ENCODE results near the gene TTC39C. TPM values are rescaled to one million over a fixed set of nuclear protein-coding genes. Genes with fewer than 3 reads are reported as not detected.
A peak's percentile ranks its signal among the peaks of the same experiment; 100 is the strongest.

TTC39C gene
- total RNA-seq, 1 experiment from 2014 or later, result 14.8 TPM

DNA sequence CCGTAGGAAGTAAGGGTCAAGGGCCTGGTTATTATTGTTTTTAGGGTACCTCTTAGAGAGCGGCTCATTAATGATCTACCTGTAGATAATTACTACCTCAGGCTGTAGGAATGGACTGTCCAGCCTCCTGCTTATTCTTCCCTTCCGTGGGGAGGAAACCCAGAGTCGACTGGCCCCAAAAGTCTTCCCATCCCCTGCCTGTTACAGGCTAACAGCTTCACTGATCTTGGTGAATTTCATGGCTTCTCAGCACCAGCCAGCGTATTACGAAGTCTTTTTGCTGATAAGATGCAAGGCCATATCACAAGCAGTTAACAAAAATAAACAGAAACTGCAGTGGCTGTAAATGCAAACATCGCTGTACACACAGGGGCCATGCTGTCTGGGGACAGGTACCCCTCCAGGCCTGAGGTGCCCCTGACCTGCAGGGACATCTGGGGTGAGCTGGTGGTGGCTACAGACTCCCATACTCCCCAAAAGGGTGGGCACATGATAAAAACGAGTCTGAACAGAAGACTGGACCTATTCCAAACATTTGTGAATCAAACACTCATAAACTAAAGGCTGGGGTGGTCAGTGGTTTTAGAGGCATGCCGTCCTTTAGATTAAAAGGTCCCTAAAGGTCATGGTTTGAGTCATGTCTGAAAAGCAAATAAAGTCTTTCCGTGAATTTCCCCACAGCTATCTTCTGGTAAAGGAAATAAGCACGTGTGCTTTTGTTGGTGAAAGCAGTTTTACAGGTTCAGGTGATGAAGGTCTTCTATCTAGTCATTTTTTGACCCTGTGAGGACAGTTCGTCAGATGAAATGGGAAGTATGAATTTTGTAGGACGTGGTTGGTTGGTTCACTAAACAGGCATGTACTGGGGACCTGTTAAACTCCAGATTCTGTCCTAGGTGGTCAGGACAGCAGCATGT lies 36.7 kb downstream of the TTC39C start:
- Histone ChIP-seq H3K36me3 (ENCODE audit: control insufficient read depth, insufficient read depth, low read length) (no peaks in the 10 kb centered on the region), H3K4me3 (ENCODE audit: low read depth in 2 of 2, low read length in 2 of 2) (no peak overlapping the region), H3K9me3 (ENCODE audit: control insufficient read depth, insufficient read depth, low read depth, low read length) (no peaks in the 10 kb centered on the region), H3K27me3 (ENCODE audit: control insufficient read depth, insufficient read depth, low read length) (no peaks in the 10 kb centered on the region), H3K27ac (ENCODE audit: low read length) (peak overlapping the region; percentile 14; the same call in 1 of the 2 replicates), H3K4me1 (ENCODE audit: control insufficient read depth, insufficient read depth, low read length) (peaks cover 14% of the 10 kb centered on the region)
- in situ Hi-C loops (cut with HindIII; ENCODE audit: low pct_unique_long_range_greater_than_20kb, low sequenced_read_pairs) (no loop called here), intact Hi-C loops (cut with micrococcal nuclease; ENCODE audit: unreplicated experiment) (no loop called here)
- DNase-seq (ENCODE audit: low read depth, low spot score) (no peak), ATAC-seq (peak; percentile 74)
- CTCF ChIA-PET, result no interaction called here
- POLR2A ChIA-PET, result no interaction called here
- BruUV-seq (replicated peaks), result no TSS peak
- TF ChIP-seq TCF7L2 (IDR thresholded peaks at IDR 0.05; ENCODE audit: low read depth, low read length), result peak; percentile 47; the same call in 1 of the 2 replicates
- TF ChIP-seq SIN3A (IDR thresholded peaks at IDR 0.05; ENCODE audit: borderline replicate concordance, insufficient read depth, low read depth, low read length), result no peak
- no peak for TF ChIP-seq POLR2AphosphoS5 (IDR thresholded peaks at IDR 0.05; ENCODE audit: low read depth, low read length)

DNA sequence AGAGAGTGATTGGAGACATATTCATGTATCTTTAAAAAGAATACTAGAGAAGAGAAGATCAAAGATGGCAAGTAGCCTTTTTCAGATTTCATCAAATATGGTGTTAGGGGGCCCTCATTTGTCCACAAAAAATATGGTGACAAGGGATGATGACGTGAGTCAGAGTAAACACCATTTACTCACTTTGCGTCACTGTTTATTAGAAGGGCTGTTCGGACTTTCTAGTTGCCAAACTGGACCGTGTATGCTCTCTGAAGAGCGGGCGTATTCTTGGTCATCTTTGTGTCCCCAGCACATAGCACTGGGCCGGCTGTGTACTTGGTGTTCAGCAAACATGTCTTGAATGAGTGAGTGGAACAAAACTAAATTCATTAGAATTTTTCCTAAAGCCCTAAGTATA lies 37.5 kb downstream of the TTC39C start:
- TF ChIP-seq POLR2AphosphoS5 (IDR thresholded peaks at IDR 0.05; ENCODE audit: low read depth, low read length) (no peak), SIN3A (IDR thresholded peaks at IDR 0.05; ENCODE audit: borderline replicate concordance, insufficient read depth, low read depth, low read length) (no peak), TCF7L2 (IDR thresholded peaks at IDR 0.05; ENCODE audit: low read depth, low read length) (no peak)
- TF ChIP-seq, protein P1, sequence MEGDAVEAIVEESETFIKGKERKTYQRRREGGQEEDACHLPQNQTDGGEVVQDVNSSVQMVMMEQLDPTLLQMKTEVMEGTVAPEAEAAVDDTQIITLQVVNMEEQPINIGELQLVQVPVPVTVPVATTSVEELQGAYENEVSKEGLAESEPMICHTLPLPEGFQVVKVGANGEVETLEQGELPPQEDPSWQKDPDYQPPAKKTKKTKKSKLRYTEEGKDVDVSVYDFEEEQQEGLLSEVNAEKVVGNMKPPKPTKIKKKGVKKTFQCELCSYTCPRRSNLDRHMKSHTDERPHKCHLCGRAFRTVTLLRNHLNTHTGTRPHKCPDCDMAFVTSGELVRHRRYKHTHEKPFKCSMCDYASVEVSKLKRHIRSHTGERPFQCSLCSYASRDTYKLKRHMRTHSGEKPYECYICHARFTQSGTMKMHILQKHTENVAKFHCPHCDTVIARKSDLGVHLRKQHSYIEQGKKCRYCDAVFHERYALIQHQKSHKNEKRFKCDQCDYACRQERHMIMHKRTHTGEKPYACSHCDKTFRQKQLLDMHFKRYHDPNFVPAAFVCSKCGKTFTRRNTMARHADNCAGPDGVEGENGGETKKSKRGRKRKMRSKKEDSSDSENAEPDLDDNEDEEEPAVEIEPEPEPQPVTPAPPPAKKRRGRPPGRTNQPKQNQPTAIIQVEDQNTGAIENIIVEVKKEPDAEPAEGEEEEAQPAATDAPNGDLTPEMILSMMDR (IDR thresholded peaks at IDR 0.05), result no peak
- TF ChIP-seq, protein P2, sequence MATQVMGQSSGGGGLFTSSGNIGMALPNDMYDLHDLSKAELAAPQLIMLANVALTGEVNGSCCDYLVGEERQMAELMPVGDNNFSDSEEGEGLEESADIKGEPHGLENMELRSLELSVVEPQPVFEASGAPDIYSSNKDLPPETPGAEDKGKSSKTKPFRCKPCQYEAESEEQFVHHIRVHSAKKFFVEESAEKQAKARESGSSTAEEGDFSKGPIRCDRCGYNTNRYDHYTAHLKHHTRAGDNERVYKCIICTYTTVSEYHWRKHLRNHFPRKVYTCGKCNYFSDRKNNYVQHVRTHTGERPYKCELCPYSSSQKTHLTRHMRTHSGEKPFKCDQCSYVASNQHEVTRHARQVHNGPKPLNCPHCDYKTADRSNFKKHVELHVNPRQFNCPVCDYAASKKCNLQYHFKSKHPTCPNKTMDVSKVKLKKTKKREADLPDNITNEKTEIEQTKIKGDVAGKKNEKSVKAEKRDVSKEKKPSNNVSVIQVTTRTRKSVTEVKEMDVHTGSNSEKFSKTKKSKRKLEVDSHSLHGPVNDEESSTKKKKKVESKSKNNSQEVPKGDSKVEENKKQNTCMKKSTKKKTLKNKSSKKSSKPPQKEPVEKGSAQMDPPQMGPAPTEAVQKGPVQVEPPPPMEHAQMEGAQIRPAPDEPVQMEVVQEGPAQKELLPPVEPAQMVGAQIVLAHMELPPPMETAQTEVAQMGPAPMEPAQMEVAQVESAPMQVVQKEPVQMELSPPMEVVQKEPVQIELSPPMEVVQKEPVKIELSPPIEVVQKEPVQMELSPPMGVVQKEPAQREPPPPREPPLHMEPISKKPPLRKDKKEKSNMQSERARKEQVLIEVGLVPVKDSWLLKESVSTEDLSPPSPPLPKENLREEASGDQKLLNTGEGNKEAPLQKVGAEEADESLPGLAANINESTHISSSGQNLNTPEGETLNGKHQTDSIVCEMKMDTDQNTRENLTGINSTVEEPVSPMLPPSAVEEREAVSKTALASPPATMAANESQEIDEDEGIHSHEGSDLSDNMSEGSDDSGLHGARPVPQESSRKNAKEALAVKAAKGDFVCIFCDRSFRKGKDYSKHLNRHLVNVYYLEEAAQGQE (IDR thresholded peaks at IDR 0.05; ENCODE audit: insufficient read depth in 1 of 2, low read depth in 2 of 2, low read length in 1 of 2), result no peak
- Histone ChIP-seq H3K27ac (ENCODE audit: low read length) (peak overlapping the region; percentile 11; the same call in 1 of the 2 replicates), H3K9me3 (ENCODE audit: control insufficient read depth, insufficient read depth, low read depth, low read length) (no peaks in the 10 kb centered on the region), H3K36me3 (ENCODE audit: control insufficient read depth, insufficient read depth, low read length) (no peaks in the 10 kb centered on the region), H3K4me3 (ENCODE audit: low read depth in 2 of 2, low read length in 2 of 2) (no peak overlapping the region), H3K27me3 (ENCODE audit: control insufficient read depth, insufficient read depth, low read length) (no peaks in the 10 kb centered on the region), H3K4me1 (ENCODE audit: control insufficient read depth, insufficient read depth, low read length) (peaks cover 14% of the 10 kb centered on the region)
- in situ Hi-C loops (cut with HindIII; ENCODE audit: low pct_unique_long_range_greater_than_20kb, low sequenced_read_pairs) (no loop called here), intact Hi-C loops (cut with micrococcal nuclease; ENCODE audit: unreplicated experiment) (no loop called here)
- DNase-seq (ENCODE audit: low read depth, low spot score) (no peak), ATAC-seq (no peak)
- BruUV-seq (replicated peaks), result no TSS peak
- POLR2A ChIA-PET, result no interaction called here
- CTCF ChIA-PET, result no interaction called here

DNA sequence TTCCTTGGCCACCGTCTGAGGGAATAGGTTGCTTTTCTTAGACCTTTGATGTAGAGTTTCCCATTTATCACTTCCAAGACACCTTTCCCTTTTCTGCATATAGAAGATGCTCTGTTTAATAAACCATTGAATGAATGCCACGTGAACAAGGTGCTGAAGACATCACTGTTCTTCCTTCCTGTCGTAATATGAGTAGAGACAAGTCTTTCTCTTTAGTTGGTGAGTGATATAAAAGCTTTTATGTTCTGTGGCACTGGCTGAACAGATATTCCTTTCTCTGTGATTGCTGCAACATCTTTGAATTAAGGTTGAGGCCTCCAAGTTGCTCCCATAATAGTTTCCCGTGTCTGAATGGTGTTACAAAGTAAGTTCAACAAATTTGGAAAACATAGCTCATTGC lies 38.7 kb downstream of the TTC39C start:
- CTCF ChIA-PET, result no interaction called here
- peaks cover 14% of the 10 kb centered on the region for H3K4me1 ChIP-seq (ENCODE audit: control insufficient read depth, insufficient read depth, low read length)
- no peaks in the 10 kb centered on the region for H3K36me3 ChIP-seq (ENCODE audit: control insufficient read depth, insufficient read depth, low read length)
- TF ChIP-seq POLR2AphosphoS5 (IDR thresholded peaks at IDR 0.05; ENCODE audit: low read depth, low read length), result no peak
- TF ChIP-seq, protein P2 (IDR thresholded peaks at IDR 0.05; ENCODE audit: insufficient read depth in 1 of 2, low read depth in 2 of 2, low read length in 1 of 2), result no peak
- no peak for TF ChIP-seq SIN3A (IDR thresholded peaks at IDR 0.05; ENCODE audit: borderline replicate concordance, insufficient read depth, low read depth, low read length)
- TF ChIP-seq TCF7L2 (IDR thresholded peaks at IDR 0.05; ENCODE audit: low read depth, low read length), result no peak
- TF ChIP-seq, protein P1 (IDR thresholded peaks at IDR 0.05), result no peak
- intact Hi-C loops (cut with micrococcal nuclease; ENCODE audit: unreplicated experiment), result no loop called here
- no peak overlapping the region for H3K4me3 ChIP-seq (ENCODE audit: low read depth in 2 of 2, low read length in 2 of 2)
- POLR2A ChIA-PET, result no interaction called here
- ATAC-seq (no peak), DNase-seq (ENCODE audit: low read depth, low spot score) (no peak)
- no peaks in the 10 kb centered on the region for H3K9me3 ChIP-seq (ENCODE audit: control insufficient read depth, insufficient read depth, low read depth, low read length)
- no peaks in the 10 kb centered on the region for H3K27me3 ChIP-seq (ENCODE audit: control insufficient read depth, insufficient read depth, low read length)
- no peak overlapping the region for H3K27ac ChIP-seq (ENCODE audit: low read length)
- no TSS peak for BruUV-seq (replicated peaks)
- in situ Hi-C loops (cut with HindIII; ENCODE audit: low pct_unique_long_range_greater_than_20kb, low sequenced_read_pairs), result no loop called here

Measured in Panc1 (cell line).